ENCODE measurements around the gene GSS. TPM values are rescaled to one million over a fixed set of nuclear protein-coding genes. Genes with fewer than 3 reads are reported as not detected.
A peak's percentile ranks its signal among the peaks of the same experiment; 100 is the strongest.

The GSS gene
- total RNA-seq, 6 donors from 2014 or later = 26.1 to 106 (median 34.3) TPM

GRCh38 chr20:34989118-34989517 lies 33.5 kb upstream of the GSS start:
- H3K4me3 ChIP-seq = no peak overlapping the region
- no peak for TF ChIP-seq POLR2AphosphoS5 (IDR thresholded peaks at IDR 0.05)
- no peaks in the 10 kb centered on the region for H3K9me3 ChIP-seq
- peaks cover 0 to 17% (median 10%) of the 10 kb centered on the region in 4 donors for H3K36me3 ChIP-seq
- ATAC-seq (ENCODE audit: low FRiP score in 2 of 2) (no peak), DNase-seq (no peak)
- 78 to 83% methylated on average over 4 of the region's 4 CpGs for WGBS, 2 donors
- peaks cover 0 to 16% (median 1%) of the 10 kb centered on the region in 4 donors for H3K4me1 ChIP-seq
- H3K27ac ChIP-seq = no peak overlapping the region
- H3K27me3 ChIP-seq = no peaks in the 10 kb centered on the region

GRCh38 chr20:34988191-34988540 lies 32.6 kb upstream of the GSS start:
- H3K4me3 ChIP-seq = no peak overlapping the region

GRCh38 chr20:34987288-34988190 lies 31.9 kb upstream of the GSS start:
- no peak overlapping the region for H3K4me3 ChIP-seq
- no peak for DNase-seq
- peaks cover 0 to 16% (median 1%) of the 10 kb centered on the region in 4 donors for H3K4me1 ChIP-seq
- H3K36me3 ChIP-seq = peaks cover 0 to under 1% (median 0%) of the 10 kb centered on the region in 4 donors
- peaks cover 0 to 3% (median 0%) of the 10 kb centered on the region in 4 donors for H3K27me3 ChIP-seq
- no peak for ATAC-seq (ENCODE audit: low FRiP score in 2 of 2)
- H3K9me3 ChIP-seq = no peaks in the 10 kb centered on the region
- 51 to 66% methylated on average over 4 to 14 of the region's 15 CpGs for WGBS, 2 donors
- TF ChIP-seq POLR2AphosphoS5 (IDR thresholded peaks at IDR 0.05) = no peak
- TF ChIP-seq CTCF (IDR thresholded peaks at IDR 0.05) = no peak
- no peak for TF ChIP-seq EP300 (IDR thresholded peaks at IDR 0.05)
- no peak for TF ChIP-seq POLR2A (IDR thresholded peaks at IDR 0.05)
- H3K27ac ChIP-seq = no peak overlapping the region

More at GRCh38 chr20:34988191-34988540, 32.6 kb upstream of the GSS start:
- no peak overlapping the region for H3K27ac ChIP-seq
- H3K36me3 ChIP-seq = peaks cover 0 to 7% (median 2%) of the 10 kb centered on the region in 4 donors
- WGBS, 2 donors = 82% methylated on average over 12 of the region's 12 CpGs
- ATAC-seq (ENCODE audit: low FRiP score in 2 of 2) = no peak
- TF ChIP-seq POLR2A (IDR thresholded peaks at IDR 0.05) (no peak), POLR2AphosphoS5 (IDR thresholded peaks at IDR 0.05) (no peak), EP300 (IDR thresholded peaks at IDR 0.05) (no peak), CTCF (IDR thresholded peaks at IDR 0.05) (no peak)
- H3K27me3 ChIP-seq = peaks cover 0 to 3% (median 0%) of the 10 kb centered on the region in 4 donors
- H3K9me3 ChIP-seq = no peaks in the 10 kb centered on the region
- peaks cover 0 to 16% (median 1%) of the 10 kb centered on the region in 4 donors for H3K4me1 ChIP-seq
- no peak for DNase-seq

- Histone ChIP-seq H3K4me3 (no peak overlapping the region), H3K36me3 (no peaks in the 10 kb centered on the region), H3K27ac (no peak overlapping the region), H3K4me1 (peaks cover 0 to 16% (median 1%) of the 10 kb centered on the region in 4 donors), H3K9me3 (no peaks in the 10 kb centered on the region), H3K27me3 (peaks cover 0 to 3% (median 0%) of the 10 kb centered on the region in 4 donors)
- no peak for TF ChIP-seq CTCF (IDR thresholded peaks at IDR 0.05)
- no peak for TF ChIP-seq EP300 (IDR thresholded peaks at IDR 0.05)
- TF ChIP-seq POLR2AphosphoS5 (IDR thresholded peaks at IDR 0.05) = no peak
- TF ChIP-seq POLR2A (IDR thresholded peaks at IDR 0.05) = no peak
- WGBS, 2 donors = 72 to 81% methylated on average over 9 to 24 of the region's 24 CpGs
- peak in 1 of 2 donors; percentile 20 for ATAC-seq (ENCODE audit: low FRiP score in 2 of 2)
- no peak for DNase-seq
Measured at GRCh38 chr20:34986311-34987287, 31.0 kb upstream of the GSS start.

Data from upper lobe of left lung (tissue), 6 donors.